Smooth muscle cell (in vitro differentiated cells): Measurements from ENCODE around the gene TMPRSS2. TPM values are rescaled to one million over a fixed set of nuclear protein-coding genes. Genes with fewer than 3 reads are reported as not detected.
"Not testable (repeated sequence)": the region's sequence is repeated elsewhere in the genome, so short reads cannot be mapped to it uniquely, and the experiment has no call there.

Experiments used
- DNase-seq: peaks from one replicate; lab custom pipeline; 2025; ENCODE audit not compliant: unreplicated experiment; lab: John Stamatoyannopoulos, UW
- H2AFZ ChIP-seq: fragments of 200-600 bp; sonication (generic); 2 replicates; pipeline ENCODE4 v1.6.0; 2016; ENCODE audit warnings: antibody characterized with exemption, low read depth, mild to moderate bottlenecking
- H3F3A ChIP-seq: fragments of 200-600 bp; sonication (generic); 2 replicates; pipeline ENCODE4 v1.6.0; 2017; ENCODE audit warnings: antibody characterized with exemption, low read depth
- H3K27ac ChIP-seq: fragments of 200-600 bp; sonication (generic); 2 replicates; pipeline ENCODE4 v1.5.1; 2016; ENCODE audit warnings: low read depth, mild to moderate bottlenecking
- H3K27me3 ChIP-seq: fragments of 200-600 bp; sonication (generic); 2 replicates; pipeline ENCODE4 v1.6.1; 2016; ENCODE audit warnings: low read depth, mild to moderate bottlenecking
- H3K36me3 ChIP-seq: fragments of 200-600 bp; sonication (generic); 2 replicates; pipeline ENCODE4 v1.5.1; 2016; ENCODE audit warnings: low read depth
- H3K4me1 ChIP-seq: fragments of 200-600 bp; sonication (generic); 2 replicates; pipeline ENCODE4 v1.5.1; 2016; ENCODE audit warnings: low read depth
- H3K4me2 ChIP-seq: fragments of 200-600 bp; sonication (generic); 2 replicates; pipeline ENCODE4 v1.6.0; 2016; ENCODE audit warnings: mild to moderate bottlenecking
- H3K4me3 ChIP-seq: fragments of 200-600 bp; sonication (generic); 2 replicates; pipeline ENCODE4 v1.5.1; 2016; ENCODE audit warnings: mild to moderate bottlenecking
- H3K79me2 ChIP-seq: fragments of 200-600 bp; sonication (generic); 2 replicates; pipeline ENCODE4 v1.6.0; 2016; ENCODE audit warnings: low read depth, mild to moderate bottlenecking
- H3K9ac ChIP-seq: fragments of 200-600 bp; sonication (generic); 2 replicates; pipeline ENCODE4 v1.6.0; 2016; ENCODE audit warnings: low read depth
- H3K9me3 ChIP-seq: fragments of 200-600 bp; sonication (generic); replicated peaks from 2 replicates; pipeline ENCODE4 v1.5.1; 2016; ENCODE audit warnings: low read depth
- H4K20me1 ChIP-seq: fragments of 200-600 bp; sonication (generic); 2 replicates; pipeline ENCODE4 v1.6.0; 2016; ENCODE audit warnings: low read depth
- CTCF ChIP-seq: fragments of 200-600 bp; sonication (generic); IDR thresholded peaks from 2 replicates; pipeline ENCODE4 v1.5.1; 2017; ENCODE audit warnings: borderline replicate concordance, mild to moderate bottlenecking, antibody characterized with exemption; ENCODE audit not compliant: insufficient read depth, poor library complexity, severe bottlenecking
- WGBS: methylation state at CpG from one replicate; pipeline ENCODE4 v1.1.7; 2016; ENCODE audit warnings: low lambda C conversion rate; 5-methylcytosine and 5-hydroxymethylcytosine counted together
- polyA plus RNA-seq: library from polyadenylated mRNA; unstranded; fragments of >200 nt; fragmentation: Nextera tagmentation; extraction: Ambion mirVana; gene quantifications from 2 replicates; pipeline ENCODE4 v1.2.1, GENCODE V29; 2016
- total RNA-seq: library from RNA; depleted of rRNA; stranded (reverse); fragments of >200 nt; gene quantifications from 2 replicates; pipeline ENCODE4 v1.2.3, GENCODE V29; 2014

TMPRSS2 gene
- total and polyA plus RNA-seq, 2 experiments from 2014 or later = 0.39 to 1.3 TPM

DNA sequence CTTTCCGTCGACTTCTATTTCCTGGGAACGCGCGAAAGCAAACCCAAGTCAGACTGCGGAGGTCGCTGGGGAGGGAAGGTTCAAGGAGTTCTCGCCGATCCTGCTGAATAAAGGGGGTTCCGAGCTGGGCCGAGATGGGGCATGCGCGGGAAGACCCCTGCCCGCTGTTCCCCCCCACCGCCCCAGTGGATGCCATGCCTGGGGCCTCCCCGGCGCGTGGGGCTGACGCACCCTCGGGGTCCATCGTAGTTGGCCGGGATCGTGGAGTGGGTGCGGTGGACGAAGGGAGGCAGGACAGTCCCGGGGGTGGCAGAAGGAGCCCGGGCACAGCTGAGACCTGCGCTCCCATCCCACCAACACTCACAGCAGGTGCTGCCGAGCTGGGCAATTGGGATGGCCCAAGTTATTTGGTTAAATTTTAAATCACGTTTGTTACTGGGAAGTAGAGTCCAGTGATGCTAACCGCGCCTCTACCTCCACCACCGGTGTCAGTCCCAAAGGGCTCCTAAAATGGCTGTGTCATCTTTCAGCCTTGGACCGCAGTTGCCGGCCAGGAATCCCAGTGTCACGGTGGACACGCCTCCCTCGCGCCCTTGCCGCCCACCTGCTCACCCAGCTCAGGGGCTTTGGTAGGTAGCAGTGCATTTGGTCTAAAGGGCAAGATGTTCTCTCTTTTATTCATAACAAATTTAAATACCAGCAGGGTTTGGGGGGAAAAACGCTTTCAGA lies 81.1 kb downstream of the TMPRSS2 start:
- no peak for TF ChIP-seq CTCF
- H3F3A ChIP-seq = no peaks in the 10 kb centered on the region
- no peak overlapping the region for H3K27ac ChIP-seq
- peak overlapping the region; percentile 82 for H2AFZ ChIP-seq
- no peaks in the 10 kb centered on the region for H3K9me3 ChIP-seq
- DNase-seq = no peak
- H3K36me3 ChIP-seq = no peaks in the 10 kb centered on the region
- H3K9ac ChIP-seq = no peak overlapping the region
- H3K4me2 ChIP-seq = peak overlapping the region; percentile 92
- peaks cover 59% of the 10 kb centered on the region for H3K27me3 ChIP-seq
- no peaks in the 10 kb centered on the region for H4K20me1 ChIP-seq
- H3K4me1 ChIP-seq = no peaks in the 10 kb centered on the region
- H3K4me3 ChIP-seq = peak overlapping the region; percentile 69
- WGBS = 42% methylated on average over 40 of the region's 41 CpGs
- H3K79me2 ChIP-seq = no peaks in the 10 kb centered on the region

- H3K4me2 ChIP-seq = peak within 1 kb of the TSS; percentile 92
Measured at GRCh38 chr21:41425954-41426675, 81.8 kb downstream of the TMPRSS2 start, which contains the start of gene MX1. MX1 (plus strand) TSS chr21:41426239; CDS start chr21:41432071, 5,832 bp downstream.

GRCh38 chr21:41425588-41425953 lies 82.4 kb downstream of the TMPRSS2 start:
- Histone ChIP-seq H3K4me3 (peak overlapping the region; percentile 69), H3K36me3 (no peaks in the 10 kb centered on the region), H3K79me2 (no peaks in the 10 kb centered on the region), H3K27me3 (peaks cover 57% of the 10 kb centered on the region), H3K4me2 (peak overlapping the region; percentile 92), H3K27ac (no peak overlapping the region), H3K9ac (no peak overlapping the region), H3K9me3 (no peaks in the 10 kb centered on the region), H3F3A (no peaks in the 10 kb centered on the region), H4K20me1 (no peaks in the 10 kb centered on the region), H3K4me1 (no peaks in the 10 kb centered on the region), H2AFZ (no peak overlapping the region)
- TF ChIP-seq CTCF = no peak
- WGBS = 76% methylated on average over 7 of the region's 7 CpGs
- no peak for DNase-seq

More at GRCh38 chr21:41425954-41426675, 81.8 kb downstream of the TMPRSS2 start, which contains the start of gene MX1:
- Histone ChIP-seq H4K20me1 (no peaks in the 10 kb centered on the region), H3F3A (no peaks in the 10 kb centered on the region), H3K36me3 (no peaks in the 10 kb centered on the region), H3K79me2 (no peaks in the 10 kb centered on the region), H3K4me3 (peak within 1 kb of the TSS; percentile 69), H2AFZ (peak within 1 kb of the TSS; percentile 82), H3K4me1 (no peaks in the 10 kb centered on the region), H3K27ac (no peak within 1 kb of the TSS), H3K9me3 (no peaks in the 10 kb centered on the region), H3K9ac (no peak within 1 kb of the TSS), H3K27me3 (peaks cover 59% of the 10 kb centered on the region)
- WGBS = 9% methylated on average over 64 of the region's 65 CpGs
- DNase-seq = no peak
- no peak for TF ChIP-seq CTCF

DNA sequence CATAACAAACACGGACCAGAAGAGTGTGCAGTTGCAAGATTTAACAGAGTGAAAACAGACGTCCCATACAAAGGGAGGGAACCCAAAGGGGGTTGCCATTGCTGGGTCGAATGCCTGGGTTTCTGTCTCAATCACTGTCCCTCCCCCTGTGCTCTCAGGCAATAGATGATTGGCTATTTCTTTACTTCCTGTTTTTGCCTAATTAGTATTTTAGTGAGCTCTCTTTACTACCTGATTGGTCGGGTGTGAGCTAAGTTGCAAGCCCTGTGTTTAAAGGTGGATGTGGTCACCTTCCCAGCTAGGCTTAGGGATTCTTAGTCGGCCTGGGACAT lies 84.7 kb downstream of the TMPRSS2 start:
- H3K27ac ChIP-seq, H2AFZ ChIP-seq, H3K36me3 ChIP-seq, H3K4me1 ChIP-seq, H3K9ac ChIP-seq, DNase-seq, H3F3A ChIP-seq, H3K4me3 ChIP-seq, H3K4me2 ChIP-seq, H4K20me1 ChIP-seq, H3K9me3 ChIP-seq, H3K79me2 ChIP-seq: not testable (repeated sequence)
- H3K27me3 ChIP-seq = peaks cover 34% of the 10 kb centered on the region
- 90% methylated on average over 5 of the region's 5 CpGs for WGBS
